Measurements from ENCODE around the gene DTHD1.

GRCh38 chr4:36349938-36350549, 68.6 kb downstream of the DTHD1 start:
- TF ChIP-seq, protein P1, sequence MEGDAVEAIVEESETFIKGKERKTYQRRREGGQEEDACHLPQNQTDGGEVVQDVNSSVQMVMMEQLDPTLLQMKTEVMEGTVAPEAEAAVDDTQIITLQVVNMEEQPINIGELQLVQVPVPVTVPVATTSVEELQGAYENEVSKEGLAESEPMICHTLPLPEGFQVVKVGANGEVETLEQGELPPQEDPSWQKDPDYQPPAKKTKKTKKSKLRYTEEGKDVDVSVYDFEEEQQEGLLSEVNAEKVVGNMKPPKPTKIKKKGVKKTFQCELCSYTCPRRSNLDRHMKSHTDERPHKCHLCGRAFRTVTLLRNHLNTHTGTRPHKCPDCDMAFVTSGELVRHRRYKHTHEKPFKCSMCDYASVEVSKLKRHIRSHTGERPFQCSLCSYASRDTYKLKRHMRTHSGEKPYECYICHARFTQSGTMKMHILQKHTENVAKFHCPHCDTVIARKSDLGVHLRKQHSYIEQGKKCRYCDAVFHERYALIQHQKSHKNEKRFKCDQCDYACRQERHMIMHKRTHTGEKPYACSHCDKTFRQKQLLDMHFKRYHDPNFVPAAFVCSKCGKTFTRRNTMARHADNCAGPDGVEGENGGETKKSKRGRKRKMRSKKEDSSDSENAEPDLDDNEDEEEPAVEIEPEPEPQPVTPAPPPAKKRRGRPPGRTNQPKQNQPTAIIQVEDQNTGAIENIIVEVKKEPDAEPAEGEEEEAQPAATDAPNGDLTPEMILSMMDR (IDR thresholded peaks at IDR 0.05): no peak
- TF ChIP-seq SMC3 (IDR thresholded peaks at IDR 0.05; ENCODE audit: low read depth, low read length) (no peak), EZH2phosphoT487 (IDR thresholded peaks at IDR 0.05; ENCODE audit: borderline replicate concordance, low read depth) (no peak), EP300 (IDR thresholded peaks at IDR 0.05; ENCODE audit: borderline replicate concordance in 1 of 2, low read depth in 1 of 2, low read length in 1 of 2) (no peak), JUND (IDR thresholded peaks at IDR 0.05) (no peak), POLR2AphosphoS5 (IDR thresholded peaks at IDR 0.05; ENCODE audit: low read depth, low read length) (no peak), USF1 (IDR thresholded peaks at IDR 0.05; ENCODE audit: borderline replicate concordance, low read depth) (no peak), RAD21 (IDR thresholded peaks at IDR 0.05; ENCODE audit: low read length) (no peak), RXRA (IDR thresholded peaks at IDR 0.05; ENCODE audit: borderline replicate concordance, low read depth) (no peak), REST (IDR thresholded peaks at IDR 0.05; ENCODE audit: low read depth, low read length) (no peak)
- TF ChIP-seq, protein P2, sequence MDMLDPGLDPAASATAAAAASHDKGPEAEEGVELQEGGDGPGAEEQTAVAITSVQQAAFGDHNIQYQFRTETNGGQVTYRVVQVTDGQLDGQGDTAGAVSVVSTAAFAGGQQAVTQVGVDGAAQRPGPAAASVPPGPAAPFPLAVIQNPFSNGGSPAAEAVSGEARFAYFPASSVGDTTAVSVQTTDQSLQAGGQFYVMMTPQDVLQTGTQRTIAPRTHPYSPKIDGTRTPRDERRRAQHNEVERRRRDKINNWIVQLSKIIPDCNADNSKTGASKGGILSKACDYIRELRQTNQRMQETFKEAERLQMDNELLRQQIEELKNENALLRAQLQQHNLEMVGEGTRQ (IDR thresholded peaks at IDR 0.05; ENCODE audit: borderline replicate concordance, low read depth, low read length): no peak
- TF ChIP-seq, protein P3, sequence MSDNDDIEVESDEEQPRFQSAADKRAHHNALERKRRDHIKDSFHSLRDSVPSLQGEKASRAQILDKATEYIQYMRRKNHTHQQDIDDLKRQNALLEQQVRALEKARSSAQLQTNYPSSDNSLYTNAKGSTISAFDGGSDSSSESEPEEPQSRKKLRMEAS (IDR thresholded peaks at IDR 0.05; ENCODE audit: low read depth): no peak

Measured in SK-N-SH (cell line).